Omental fat pad (tissue), 4 donors: ENCODE measurements around the gene THUMPD2. TPM values are rescaled to one million over a fixed set of nuclear protein-coding genes. Genes with fewer than 3 reads are reported as not detected.

ENCODE experiments used
- ATAC-seq: fragments of 150-250 bp; one replicate; pipeline ENCODE4 v1.9.1; 2016; ENCODE audit warnings: mild to moderate bottlenecking, moderate library complexity; ENCODE audit not compliant: low FRiP score
- DNase-seq: peaks from one replicate; pipeline ENCODE4 v3.0.0-alpha.2; 2019; ENCODE audit warnings: low spot score
- total RNA-seq, 4 donors: library from RNA; depleted of rRNA; stranded (reverse); fragments of >200 nt; gene quantifications; one replicate each; pipeline ENCODE4 v1.1.0, GENCODE V29; 2016
- TF ChIP-seq, protein P1 (sequence below), 3 donors: fragments of 450-650 bp; IDR thresholded peaks; one replicate each; pipeline ENCODE4 v1.5.1; 2016 to 2017; ENCODE audit warnings: antibody characterized with exemption in 3 of 3, mild to moderate bottlenecking in 3 of 3, moderate library complexity in 2 of 3

THUMPD2 gene
- total RNA-seq, 4 donors from 2014 or later: 8.1 to 15.4 (median 8.8) TPM

DNA sequence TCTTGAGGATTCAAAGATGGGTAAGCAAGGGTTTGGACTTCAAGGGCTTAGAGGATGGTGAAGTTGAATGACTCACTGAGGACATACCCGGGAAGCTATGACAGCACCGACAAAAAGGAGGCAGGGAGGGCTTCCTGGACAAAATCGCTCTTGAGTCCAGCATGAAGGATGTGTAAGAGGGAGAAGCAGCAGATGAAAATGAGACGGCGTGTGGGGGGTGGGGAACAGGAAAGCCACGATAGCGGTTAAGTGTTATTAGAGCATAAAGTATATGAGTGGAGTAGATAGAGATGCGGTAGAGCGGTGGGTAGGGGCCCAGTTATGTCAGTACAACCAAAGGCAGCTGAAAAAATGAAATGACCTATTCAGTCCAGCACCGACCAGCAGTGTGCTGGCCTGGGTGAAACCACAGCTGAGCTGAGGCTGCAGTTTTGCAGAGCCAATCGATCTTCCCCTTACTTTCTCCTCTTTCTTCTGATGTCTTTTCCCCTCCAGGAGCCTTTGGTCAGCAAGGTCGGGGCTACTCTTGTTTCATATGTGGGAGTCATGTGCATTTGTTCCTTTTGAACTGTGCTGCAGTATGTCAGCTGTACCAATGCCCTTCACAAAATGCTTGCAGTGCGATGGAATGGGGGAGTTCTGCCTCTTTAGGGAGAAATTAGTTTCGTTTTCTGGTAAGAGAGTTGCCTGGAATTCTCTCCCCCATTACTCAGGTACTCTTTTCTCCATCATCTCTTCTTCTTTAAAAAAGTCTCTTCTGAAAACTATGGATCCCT lies 2.0 kb upstream of the THUMPD2 start:
- DNase-seq: no peak
- ATAC-seq: peak; percentile 27
- TF ChIP-seq, protein P1, sequence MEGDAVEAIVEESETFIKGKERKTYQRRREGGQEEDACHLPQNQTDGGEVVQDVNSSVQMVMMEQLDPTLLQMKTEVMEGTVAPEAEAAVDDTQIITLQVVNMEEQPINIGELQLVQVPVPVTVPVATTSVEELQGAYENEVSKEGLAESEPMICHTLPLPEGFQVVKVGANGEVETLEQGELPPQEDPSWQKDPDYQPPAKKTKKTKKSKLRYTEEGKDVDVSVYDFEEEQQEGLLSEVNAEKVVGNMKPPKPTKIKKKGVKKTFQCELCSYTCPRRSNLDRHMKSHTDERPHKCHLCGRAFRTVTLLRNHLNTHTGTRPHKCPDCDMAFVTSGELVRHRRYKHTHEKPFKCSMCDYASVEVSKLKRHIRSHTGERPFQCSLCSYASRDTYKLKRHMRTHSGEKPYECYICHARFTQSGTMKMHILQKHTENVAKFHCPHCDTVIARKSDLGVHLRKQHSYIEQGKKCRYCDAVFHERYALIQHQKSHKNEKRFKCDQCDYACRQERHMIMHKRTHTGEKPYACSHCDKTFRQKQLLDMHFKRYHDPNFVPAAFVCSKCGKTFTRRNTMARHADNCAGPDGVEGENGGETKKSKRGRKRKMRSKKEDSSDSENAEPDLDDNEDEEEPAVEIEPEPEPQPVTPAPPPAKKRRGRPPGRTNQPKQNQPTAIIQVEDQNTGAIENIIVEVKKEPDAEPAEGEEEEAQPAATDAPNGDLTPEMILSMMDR (IDR thresholded peaks at IDR 0.05): no peak

DNA sequence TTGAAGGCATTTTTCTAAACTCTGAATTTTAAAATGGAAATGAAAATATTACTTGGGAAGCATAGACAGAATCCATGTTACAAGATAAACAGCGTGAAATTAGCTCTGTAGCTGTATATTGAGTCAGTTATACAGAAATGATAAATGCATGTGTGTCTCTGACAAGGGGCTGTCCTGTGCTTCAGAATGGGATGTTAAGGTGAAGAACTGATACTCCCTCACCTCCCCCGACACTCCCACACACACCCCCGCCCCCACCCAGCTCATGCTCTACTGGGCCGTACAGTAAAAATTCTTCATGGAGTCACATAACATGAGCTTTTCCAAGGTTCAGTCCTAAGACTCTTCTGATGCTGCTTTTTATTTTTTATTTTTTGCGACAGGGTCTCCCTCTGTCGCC lies 869 bp upstream of the THUMPD2 start:
- TF ChIP-seq, protein P1 (IDR thresholded peaks at IDR 0.05): no peak

GRCh38 chr2:39779341-39779851 lies 338 bp upstream of the THUMPD2 start:
- TF ChIP-seq, protein P1 (IDR thresholded peaks at IDR 0.05): no peak
- no peak for ATAC-seq
- no peak for DNase-seq

More for the DNA sequence above, 869 bp upstream of the THUMPD2 start:
- DNase-seq: no peak
- no peak for ATAC-seq

DNA sequence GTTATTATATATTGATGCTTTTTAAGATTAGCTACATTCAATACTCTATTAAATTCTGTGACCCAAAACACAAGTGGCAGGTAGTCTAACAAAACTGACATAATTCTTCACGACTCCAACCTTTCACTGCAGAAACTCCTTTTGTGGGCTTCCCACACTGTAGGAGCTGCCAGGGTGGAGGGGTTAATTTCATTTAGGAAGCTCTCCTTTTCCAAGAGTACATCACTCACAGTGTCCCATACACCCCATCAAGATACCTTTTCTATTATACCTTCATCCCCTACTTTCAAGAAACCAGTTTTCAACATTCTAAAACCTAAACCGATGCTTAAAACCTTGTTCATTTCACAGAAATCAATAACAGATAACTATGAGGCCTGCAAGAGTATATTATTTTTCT lies 825 bp downstream of the THUMPD2 start:
- DNase-seq (no peak), ATAC-seq (no peak)
- TF ChIP-seq, protein P1 (IDR thresholded peaks at IDR 0.05): no peak

GRCh38 chr2:39772812-39773152 lies 6.3 kb downstream of the THUMPD2 start:
- DNase-seq (no peak), ATAC-seq (no peak)
- TF ChIP-seq, protein P1 (IDR thresholded peaks at IDR 0.05): no peak

DNA sequence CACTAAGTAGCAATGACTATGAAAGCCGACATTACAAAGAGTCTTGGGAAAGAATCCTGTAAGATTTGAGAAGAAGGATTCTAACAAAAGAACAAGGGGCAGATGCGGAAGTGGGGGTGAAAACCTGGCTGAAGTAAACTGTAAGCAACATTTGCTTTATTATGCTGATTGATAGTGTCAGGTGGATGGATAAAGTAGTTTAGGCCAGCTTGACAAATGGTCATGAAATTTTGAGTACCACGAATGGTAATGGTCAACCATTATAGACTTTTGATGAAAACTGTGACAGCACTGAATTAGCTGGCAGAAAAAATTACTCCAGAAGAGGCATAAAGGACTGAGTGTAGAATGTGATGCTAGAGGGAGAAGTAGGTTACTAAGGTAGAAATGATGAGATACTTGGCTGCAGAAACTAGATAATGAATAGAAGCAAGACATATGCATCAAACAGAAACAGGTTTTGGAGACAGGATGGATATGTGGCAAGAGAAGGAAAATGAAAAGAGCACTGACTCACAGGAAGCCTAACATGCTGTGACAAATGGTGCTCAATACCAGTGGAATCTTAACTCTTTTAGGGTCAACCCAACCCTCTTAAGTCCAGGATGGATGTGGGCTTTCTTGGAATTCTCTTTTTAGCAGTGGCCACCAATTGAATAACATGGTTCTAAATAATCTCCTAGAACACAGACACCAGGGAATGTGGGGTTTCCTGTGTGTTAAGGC lies 6.8 kb downstream of the THUMPD2 start:
- DNase-seq (no peak), ATAC-seq (peak; percentile 44)
- TF ChIP-seq, protein P1 (IDR thresholded peaks at IDR 0.05): no peak
